Measurements from ENCODE around the gene SUSD5.

- TF ChIP-seq ZNF589 (CRISPR knock-in tag; conservative IDR thresholded peaks at IDR 0.05) = no peak
- TF ChIP-seq EP300 (IDR thresholded peaks at IDR 0.05; ENCODE audit: low read depth in 2 of 2, low read length in 2 of 2) = no peak
- no peak for TF ChIP-seq EP300 (CRISPR knock-in tag; IDR thresholded peaks at IDR 0.05; ENCODE audit: borderline replicate concordance)
- no peak for TF ChIP-seq EZH2 (conservative IDR thresholded peaks at IDR 0.05; ENCODE audit: low read depth, low read length)
- TF ChIP-seq CTCF (CRISPR knock-in tag; IDR thresholded peaks at IDR 0.05) = no peak
- no peak for TF ChIP-seq ZNF501 (CRISPR knock-in tag; IDR thresholded peaks at IDR 0.05)
- TF ChIP-seq FOXO4 (CRISPR knock-in tag; conservative IDR thresholded peaks at IDR 0.05) = no peak
- no peak for TF ChIP-seq ETV5 (CRISPR knock-in tag; IDR thresholded peaks at IDR 0.05; ENCODE audit: borderline replicate concordance)
Measured at GRCh38 chr3:33104803-33105202, 113.8 kb downstream of the SUSD5 start.
